Panc1 (cell line): ENCODE data around the gene LMNB1.

ENCODE experiments used
- POLR2AphosphoS5 ChIP-seq: IDR thresholded peaks from 2 replicates; pipeline ENCODE4 v1.6.1; 2012; ENCODE audit warnings: mild to moderate bottlenecking, low read depth, low read length, moderate library complexity
- REST ChIP-seq, 2 experiments: IDR thresholded peaks; 2 replicates each; pipeline ENCODE4 v1.6.1; 2011 to 2012; ENCODE audit warnings: low read depth in 2 of 2, control low read depth in 1 of 2, low read length in 1 of 2, mild to moderate bottlenecking in 1 of 2, moderate library complexity in 1 of 2; ENCODE audit not compliant: insufficient read depth in 1 of 2
- SIN3A ChIP-seq: IDR thresholded peaks from 2 replicates; pipeline ENCODE4 v1.6.1; 2012; ENCODE audit warnings: low read depth, mild to moderate bottlenecking, low read length, moderate library complexity, borderline replicate concordance; ENCODE audit not compliant: insufficient read depth
- TCF7L2 ChIP-seq: IDR thresholded peaks from 2 replicates; pipeline ENCODE4 v1.6.1; 2011; ENCODE audit warnings: mild to moderate bottlenecking, low read depth, low read length, inconsistent platforms
- TF ChIP-seq, protein P1 (sequence below): fragments of 450-650 bp; IDR thresholded peaks from 2 replicates; pipeline ENCODE4 v1.5.1; 2017; ENCODE audit warnings: mild to moderate bottlenecking

GRCh38 chr5:126826619-126827215 lies 49.8 kb downstream of the LMNB1 start:
- TF ChIP-seq TCF7L2 (no peak), SIN3A (no peak), POLR2AphosphoS5 (no peak), REST (IDR thresholded peaks at IDR 0.05; ENCODE audit: insufficient read depth in 1 of 2, low read depth in 2 of 2, low read length in 1 of 2) (no peak)
- TF ChIP-seq, protein P1, sequence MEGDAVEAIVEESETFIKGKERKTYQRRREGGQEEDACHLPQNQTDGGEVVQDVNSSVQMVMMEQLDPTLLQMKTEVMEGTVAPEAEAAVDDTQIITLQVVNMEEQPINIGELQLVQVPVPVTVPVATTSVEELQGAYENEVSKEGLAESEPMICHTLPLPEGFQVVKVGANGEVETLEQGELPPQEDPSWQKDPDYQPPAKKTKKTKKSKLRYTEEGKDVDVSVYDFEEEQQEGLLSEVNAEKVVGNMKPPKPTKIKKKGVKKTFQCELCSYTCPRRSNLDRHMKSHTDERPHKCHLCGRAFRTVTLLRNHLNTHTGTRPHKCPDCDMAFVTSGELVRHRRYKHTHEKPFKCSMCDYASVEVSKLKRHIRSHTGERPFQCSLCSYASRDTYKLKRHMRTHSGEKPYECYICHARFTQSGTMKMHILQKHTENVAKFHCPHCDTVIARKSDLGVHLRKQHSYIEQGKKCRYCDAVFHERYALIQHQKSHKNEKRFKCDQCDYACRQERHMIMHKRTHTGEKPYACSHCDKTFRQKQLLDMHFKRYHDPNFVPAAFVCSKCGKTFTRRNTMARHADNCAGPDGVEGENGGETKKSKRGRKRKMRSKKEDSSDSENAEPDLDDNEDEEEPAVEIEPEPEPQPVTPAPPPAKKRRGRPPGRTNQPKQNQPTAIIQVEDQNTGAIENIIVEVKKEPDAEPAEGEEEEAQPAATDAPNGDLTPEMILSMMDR = no peak
